NK-92 (cell line): ENCODE results near the gene SLC30A5.

ENCODE experiments used
- DNase-seq: peaks from one replicate; lab custom pipeline; 2025; ENCODE audit not compliant: unreplicated experiment; lab: John Stamatoyannopoulos, UW

The SLC30A5 gene

GRCh38 chr5:69166686-69167492 lies 73.1 kb downstream of the SLC30A5 start, which contains the start of gene CCNB1:
CCNB1 (plus strand) TSS chr5:69167150; CDS start chr5:69167263, 113 bp downstream.
- DNase-seq: peak; percentile 77

GRCh38 chr5:69167493-69167855 lies 73.7 kb downstream of the SLC30A5 start:
- DNase-seq: no peak

DNA sequence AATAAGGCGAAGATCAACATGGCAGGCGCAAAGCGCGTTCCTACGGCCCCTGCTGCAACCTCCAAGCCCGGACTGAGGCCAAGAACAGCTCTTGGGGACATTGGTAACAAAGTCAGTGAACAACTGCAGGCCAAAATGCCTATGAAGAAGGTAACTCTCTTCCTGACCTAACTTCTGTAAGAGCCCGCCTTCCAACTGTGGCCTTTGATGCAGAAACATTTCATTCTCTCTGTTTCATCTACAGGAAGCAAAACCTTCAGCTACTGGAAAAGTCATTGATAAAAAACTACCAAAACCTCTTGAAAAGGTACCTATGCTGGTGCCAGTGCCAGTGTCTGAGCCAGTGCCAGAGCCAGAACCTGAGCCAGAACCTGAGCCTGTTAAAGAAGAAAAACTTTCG lies 74.1 kb downstream of the SLC30A5 start:
- DNase-seq: no peak

GRCh38 chr5:69170495-69170894 lies 76.7 kb downstream of the SLC30A5 start:
- DNase-seq: no peak

GRCh38 chr5:69170969-69171368 lies 77.2 kb downstream of the SLC30A5 start:
- no peak for DNase-seq
